T-helper 1 cell treated with Interleukin-12 subunit alpha and Interleukin-12 subunit beta and Interleukin-4 antibody, amounts not matched to agents 30 μg/mL and 1 μg/mL, for 36 hours (primary cell): Measurements from ENCODE around the gene LBX2.

Experiments
- H3K27ac Mint-ChIP-seq: one replicate; pipeline ENCODE4 v1.8.0; 2021; ENCODE audit warnings: mild to moderate bottlenecking, mixed read lengths
- H3K27me3 Mint-ChIP-seq: one replicate; pipeline ENCODE4 v1.8.0; 2021; ENCODE audit warnings: low read depth, mixed read lengths
- H3K36me3 Mint-ChIP-seq: one replicate; pipeline ENCODE4 v1.8.0; 2021; ENCODE audit warnings: low read depth, mixed read lengths
- H3K4me1 Mint-ChIP-seq: one replicate; pipeline ENCODE4 v1.8.0; 2021; ENCODE audit warnings: low read depth, mixed read lengths
- H3K4me3 Mint-ChIP-seq: one replicate; pipeline ENCODE4 v1.8.0; 2021; ENCODE audit warnings: mild to moderate bottlenecking, moderate library complexity, mixed read lengths
- H3K9me3 Mint-ChIP-seq: one replicate; pipeline ENCODE4 v1.8.0; 2021; ENCODE audit warnings: mixed read lengths

The LBX2 gene

DNA sequence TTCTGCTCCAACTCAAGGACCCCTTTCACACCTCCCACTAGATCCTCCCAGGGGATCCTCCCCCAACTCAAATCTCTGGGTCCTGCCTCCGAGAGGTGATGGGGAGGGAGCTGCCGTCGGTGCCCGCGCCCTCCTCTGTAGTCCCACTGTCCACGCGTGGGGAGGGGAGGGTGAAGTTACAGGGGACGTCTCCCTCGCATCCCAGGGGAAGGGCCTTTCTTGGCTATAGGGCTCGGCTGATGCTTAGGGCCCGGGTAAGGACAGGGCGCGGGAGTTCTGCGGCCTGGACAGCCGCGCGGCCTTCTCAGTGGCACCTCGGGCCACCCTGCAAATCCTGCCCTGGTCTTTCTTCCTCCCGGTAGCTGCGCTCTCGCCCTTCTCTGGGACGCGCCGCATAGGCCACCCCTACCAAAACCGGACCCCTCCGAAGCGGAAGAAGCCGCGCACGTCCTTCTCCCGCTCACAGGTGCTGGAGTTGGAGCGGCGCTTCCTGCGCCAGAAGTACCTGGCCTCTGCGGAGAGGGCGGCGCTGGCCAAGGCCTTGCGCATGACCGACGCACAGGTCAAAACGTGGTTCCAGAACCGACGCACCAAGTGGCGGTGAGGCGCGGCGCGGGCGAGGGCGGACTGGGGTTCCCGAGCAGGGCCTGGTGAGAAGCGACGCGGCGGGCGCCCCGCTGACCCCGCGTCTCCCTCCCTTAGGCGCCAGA is 16.0 kb upstream of the LBX2 start:
- no peaks in the 10 kb centered on the region for H3K9me3 Mint-ChIP-seq
- peak overlapping the region; percentile 80 for H3K4me3 Mint-ChIP-seq
- peaks cover 19% of the 10 kb centered on the region for H3K4me1 Mint-ChIP-seq
- H3K36me3 Mint-ChIP-seq, result peaks cover 8% of the 10 kb centered on the region
- H3K27me3 Mint-ChIP-seq, result peaks cover 85% of the 10 kb centered on the region
- no peak overlapping the region for H3K27ac Mint-ChIP-seq

DNA sequence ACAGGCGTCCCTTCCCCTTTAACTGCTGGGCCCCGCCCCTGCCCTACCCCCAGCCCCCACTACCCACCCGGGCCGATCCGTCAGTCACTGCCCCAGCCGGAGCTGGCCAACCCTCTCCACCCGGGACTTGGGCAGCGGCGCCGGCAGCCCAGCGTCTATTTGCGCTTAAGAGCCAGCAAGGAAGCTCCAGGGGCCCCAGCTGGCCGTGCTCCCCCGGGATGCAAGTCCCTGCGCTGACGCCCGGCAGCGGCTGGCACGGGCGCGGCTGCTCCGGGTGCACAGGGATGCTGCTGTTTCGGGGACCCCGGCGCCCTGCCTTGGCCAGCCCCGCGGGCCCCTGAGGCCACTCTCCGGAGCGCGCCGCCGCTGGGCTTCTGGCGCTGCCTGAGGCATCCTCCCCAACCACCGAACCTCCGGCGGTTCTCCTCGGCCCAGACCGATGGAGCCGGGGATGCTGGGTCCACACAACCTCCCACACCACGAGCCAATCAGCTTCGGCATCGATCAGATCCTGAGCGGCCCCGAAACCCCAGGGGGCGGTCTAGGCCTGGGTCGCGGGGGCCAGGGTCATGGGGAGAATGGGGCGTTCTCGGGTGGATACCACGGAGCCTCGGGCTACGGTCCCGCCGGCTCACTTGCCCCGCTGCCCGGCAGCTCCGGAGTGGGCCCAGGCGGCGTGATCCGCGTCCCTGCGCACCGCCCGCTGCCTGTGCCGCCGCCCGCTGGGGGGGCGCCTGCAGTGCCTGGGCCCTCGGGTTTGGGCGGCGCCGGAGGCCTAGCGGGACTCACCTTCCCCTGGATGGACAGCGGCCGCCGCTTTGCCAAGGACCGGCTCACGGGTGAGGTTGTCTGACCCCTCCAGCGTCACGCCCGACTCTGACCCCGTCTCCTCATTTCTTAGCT is 15.2 kb upstream of the LBX2 start, which contains the start of gene TLX2:
TLX2 (plus strand) TSS at position 83 of the 903 bp plus-strand sequence; CDS start at position 440, 357 bp downstream.
- H3K9me3 Mint-ChIP-seq, result no peaks in the 10 kb centered on the region
- no peak within 1 kb of the TSS for H3K27ac Mint-ChIP-seq
- peaks cover 82% of the 10 kb centered on the region for H3K27me3 Mint-ChIP-seq
- peaks cover 8% of the 10 kb centered on the region for H3K36me3 Mint-ChIP-seq
- peaks cover 21% of the 10 kb centered on the region for H3K4me1 Mint-ChIP-seq
- H3K4me3 Mint-ChIP-seq, result peak within 1 kb of the TSS; percentile 80

DNA sequence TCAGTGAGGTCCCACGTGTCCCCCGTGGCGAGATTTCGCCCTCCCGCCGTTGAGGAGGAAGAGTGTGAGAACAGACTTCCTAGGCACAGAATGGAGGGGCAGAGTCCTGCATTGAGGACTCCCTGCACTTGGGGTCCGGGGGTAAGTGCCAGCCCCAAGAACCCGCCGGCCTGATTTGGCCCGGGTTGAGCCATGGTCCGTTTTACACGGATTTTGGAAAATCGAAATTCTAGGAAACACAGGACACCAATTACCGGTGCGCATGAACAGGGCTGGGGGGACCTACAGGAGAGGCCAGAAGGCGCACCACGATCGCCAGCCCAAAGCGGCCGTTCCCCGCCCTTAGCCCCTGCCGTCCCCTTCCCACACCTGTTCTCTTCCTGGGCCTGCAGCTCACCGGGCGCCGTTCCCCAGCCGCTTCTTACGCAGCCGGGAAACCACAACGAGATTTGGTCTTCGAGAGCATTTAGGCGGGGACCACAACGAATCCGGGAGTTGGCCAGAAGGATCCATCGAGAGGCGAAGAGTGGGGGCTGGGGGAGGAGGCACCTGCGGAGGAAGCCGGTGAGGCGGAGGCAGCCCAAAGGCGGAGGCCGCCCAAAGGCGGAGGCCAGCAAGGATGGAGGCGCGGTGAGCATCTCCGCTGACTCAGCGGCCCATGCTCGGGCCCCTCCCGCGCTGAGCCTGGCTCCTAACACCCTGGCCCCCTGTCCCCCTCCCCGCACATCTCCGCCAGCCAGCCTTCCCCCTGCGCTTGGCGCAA is 14.4 kb upstream of the LBX2 start:
- Mint-ChIP-seq H3K4me1 (peaks cover 22% of the 10 kb centered on the region), H3K4me3 (peak overlapping the region; percentile 65), H3K27ac (no peak overlapping the region), H3K9me3 (no peaks in the 10 kb centered on the region), H3K27me3 (peaks cover 77% of the 10 kb centered on the region), H3K36me3 (peaks cover 8% of the 10 kb centered on the region)

DNA sequence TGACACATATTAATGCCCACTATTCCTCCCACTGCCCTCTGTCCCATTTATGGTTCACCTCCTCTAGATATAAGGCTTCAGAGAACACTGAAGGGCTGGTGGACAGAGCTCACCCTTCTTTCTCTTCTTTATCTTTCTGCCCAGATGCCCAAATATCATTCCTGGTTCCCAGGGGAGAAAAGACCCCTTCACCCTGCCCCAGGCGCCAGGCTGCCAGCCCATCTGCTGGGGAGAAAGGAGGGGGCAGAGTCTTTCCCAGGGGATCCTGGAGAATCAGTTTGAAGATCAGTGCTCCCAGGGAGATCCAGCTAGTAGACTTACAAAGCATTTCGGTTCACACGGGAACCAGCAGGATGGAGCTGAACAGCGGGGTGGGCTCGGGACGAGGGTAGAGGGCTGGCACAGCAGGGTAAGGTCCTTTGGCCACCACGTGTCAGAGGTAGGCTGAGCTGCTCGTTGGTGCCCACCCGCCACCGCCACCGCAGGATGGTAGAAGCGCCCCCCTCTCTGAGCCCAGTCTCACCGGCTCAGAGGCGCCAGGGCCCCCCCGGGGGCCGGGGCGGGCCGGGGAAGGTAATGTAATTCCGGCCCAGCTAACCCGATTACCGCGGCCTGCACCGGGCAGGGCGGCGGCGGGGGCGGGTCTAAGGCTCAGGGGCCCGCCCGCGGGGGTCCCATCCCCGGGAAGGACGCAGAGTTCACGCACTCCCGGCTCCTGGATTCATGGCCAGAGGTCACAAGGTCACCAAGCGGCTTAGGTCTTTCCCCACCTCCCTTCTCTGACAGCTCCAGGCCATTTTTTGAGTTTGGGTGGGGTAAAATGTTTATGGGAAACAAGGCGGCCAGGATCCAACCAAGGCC is 13.6 kb upstream of the LBX2 start:
- no peaks in the 10 kb centered on the region for H3K9me3 Mint-ChIP-seq
- H3K27me3 Mint-ChIP-seq, result peaks cover 68% of the 10 kb centered on the region
- H3K27ac Mint-ChIP-seq, result no peak overlapping the region
- H3K4me3 Mint-ChIP-seq, result peak overlapping the region; percentile 65
- peaks cover 11% of the 10 kb centered on the region for H3K36me3 Mint-ChIP-seq
- peaks cover 29% of the 10 kb centered on the region for H3K4me1 Mint-ChIP-seq

DNA sequence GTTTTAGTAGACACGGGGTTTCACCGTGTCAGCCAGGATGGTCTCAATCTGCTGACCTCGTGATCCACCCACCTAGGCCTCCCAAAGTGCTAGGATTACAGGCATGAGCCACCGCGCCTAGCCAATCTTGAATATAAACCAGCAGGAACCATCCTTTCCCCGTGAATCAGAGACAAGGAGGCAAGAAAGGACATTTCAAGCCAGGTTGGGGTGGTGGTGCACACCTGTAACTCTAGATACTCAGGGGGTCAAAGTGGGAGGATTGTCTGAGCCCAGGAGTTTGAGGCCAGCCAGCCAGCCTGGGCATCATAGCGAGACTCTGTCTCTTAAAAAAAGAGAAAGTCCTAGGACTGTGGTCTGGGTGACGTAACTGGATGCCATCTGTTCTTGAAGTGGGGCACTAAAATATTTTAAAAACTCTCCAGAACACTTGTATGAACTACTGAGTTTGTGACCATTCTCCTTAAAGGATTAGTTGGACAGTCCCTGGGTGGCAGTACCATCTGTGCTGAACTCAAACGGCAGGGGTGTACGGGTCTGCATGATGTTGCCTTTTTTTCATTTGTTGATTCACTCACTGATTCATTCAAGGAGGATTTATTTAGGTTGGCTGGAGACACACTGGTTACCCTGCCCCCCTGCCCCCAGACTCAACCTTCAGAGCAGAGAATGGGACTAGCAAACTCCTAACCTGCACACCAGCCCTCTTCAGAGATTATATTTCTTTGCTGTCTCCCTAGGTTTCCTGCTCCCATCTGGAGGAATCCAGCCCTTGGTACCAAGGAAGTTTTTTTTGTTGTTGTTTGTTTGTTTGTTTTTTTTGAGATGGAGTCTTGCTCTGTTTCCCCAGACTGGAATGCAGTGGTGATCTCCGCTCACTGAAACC is 11.9 kb upstream of the LBX2 start:
- peaks cover 37% of the 10 kb centered on the region for H3K4me1 Mint-ChIP-seq
- H3K36me3 Mint-ChIP-seq, result peaks cover 13% of the 10 kb centered on the region
- H3K4me3 Mint-ChIP-seq, result no peak overlapping the region
- H3K27ac Mint-ChIP-seq, result no peak overlapping the region
- H3K27me3 Mint-ChIP-seq, result peaks cover 56% of the 10 kb centered on the region
- no peaks in the 10 kb centered on the region for H3K9me3 Mint-ChIP-seq

DNA sequence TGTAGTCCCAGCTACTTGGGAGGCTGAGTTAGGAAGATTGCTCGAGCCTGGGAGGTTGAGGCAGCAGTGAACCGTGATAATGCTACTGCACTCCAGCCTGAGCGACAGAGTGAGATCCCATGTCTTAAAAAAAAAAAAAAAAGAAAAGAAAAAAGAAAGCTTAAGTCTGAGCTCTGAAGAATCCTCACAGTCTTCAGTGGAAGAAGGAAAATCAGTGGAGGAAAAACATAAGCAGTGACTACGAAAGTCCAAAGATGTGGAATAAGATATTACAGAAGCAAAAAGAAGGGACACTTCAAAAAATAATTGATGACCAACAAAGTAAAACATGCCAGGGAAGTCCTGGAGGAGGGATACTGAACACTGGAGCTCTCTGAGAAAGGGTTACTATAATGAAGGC is 10.9 kb upstream of the LBX2 start:
- H3K27ac Mint-ChIP-seq, result no peak overlapping the region
- H3K36me3 Mint-ChIP-seq, result peaks cover 17% of the 10 kb centered on the region
- no peak overlapping the region for H3K4me3 Mint-ChIP-seq
- H3K27me3 Mint-ChIP-seq, result peaks cover 48% of the 10 kb centered on the region
- H3K9me3 Mint-ChIP-seq, result no peaks in the 10 kb centered on the region
- peaks cover 39% of the 10 kb centered on the region for H3K4me1 Mint-ChIP-seq

DNA sequence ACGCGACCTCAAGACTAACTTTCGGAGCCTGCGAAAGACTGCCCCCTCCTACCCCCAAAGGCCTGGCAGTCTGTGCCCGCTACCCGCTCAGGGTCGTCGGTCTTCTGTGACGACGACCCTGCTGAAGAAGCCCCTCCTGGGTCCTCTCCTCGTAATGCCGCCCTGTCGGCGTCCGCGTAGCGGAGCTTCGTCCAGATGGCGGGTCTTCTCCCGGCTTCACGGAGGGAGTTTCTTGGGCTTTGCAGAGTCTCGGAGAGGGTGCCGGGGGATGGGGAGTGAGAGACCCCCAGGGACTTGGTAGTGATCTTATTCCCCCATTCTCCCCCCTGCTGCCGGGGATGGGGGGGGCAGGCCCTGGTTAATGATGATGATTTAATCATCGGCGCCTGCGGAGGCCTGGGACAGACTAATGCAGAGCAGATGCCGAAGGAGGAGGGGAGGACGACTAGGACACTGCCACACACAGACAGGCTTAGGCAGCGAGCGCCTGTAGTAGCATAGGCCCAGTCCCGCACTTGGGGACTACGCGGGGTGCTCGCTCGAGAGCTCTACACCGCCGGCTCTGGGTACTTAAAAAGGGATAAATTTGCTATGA is 8.6 kb upstream of the LBX2 start:
- Mint-ChIP-seq H3K4me1 (peaks cover 46% of the 10 kb centered on the region), H3K27ac (peak overlapping the region; percentile 100), H3K36me3 (peaks cover 27% of the 10 kb centered on the region), H3K9me3 (no peaks in the 10 kb centered on the region), H3K27me3 (peaks cover 43% of the 10 kb centered on the region), H3K4me3 (peak overlapping the region; percentile 99)

DNA sequence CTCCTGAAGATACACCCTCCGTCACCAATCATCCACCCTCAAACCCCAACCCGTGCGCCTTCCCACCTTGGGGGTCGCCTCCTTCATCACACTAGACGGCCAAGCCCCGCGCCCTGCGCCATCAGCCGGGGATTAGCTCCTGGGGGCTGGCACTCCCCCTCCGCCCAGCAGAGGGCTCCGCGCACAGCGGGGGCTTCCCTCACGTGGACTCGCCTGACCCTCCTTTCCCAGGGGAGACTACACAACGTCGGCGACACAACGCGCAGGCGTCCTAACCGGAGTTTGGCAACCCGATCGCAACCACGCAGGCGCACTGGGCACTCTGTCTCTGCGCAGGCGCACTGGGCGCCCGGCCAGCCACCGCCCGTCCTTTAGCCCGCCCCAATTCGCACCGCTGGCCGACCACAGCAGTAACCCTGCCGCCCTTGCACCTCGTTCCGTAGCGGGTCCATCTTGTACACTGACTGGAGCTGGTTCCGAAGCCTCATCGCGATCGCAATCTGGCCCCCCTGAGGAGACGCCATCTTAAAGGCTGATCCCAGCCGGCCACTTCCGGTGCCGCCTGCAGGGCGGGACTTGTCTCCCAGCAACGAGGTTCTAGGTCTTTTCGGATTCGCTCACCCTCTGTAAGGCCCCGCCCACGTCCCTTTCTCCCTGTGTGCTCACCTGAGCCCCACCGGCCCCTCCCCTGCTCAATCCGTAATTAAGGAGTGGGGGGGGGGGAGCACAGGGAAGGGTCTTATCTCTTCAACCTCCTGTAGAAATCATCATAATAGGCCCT is 7.9 kb upstream of the LBX2 start, which contains the start of gene PCGF1:
PCGF1 (minus strand) TSS at position 551 of the 781 bp plus-strand sequence; CDS start at position 524, 27 bp downstream.
- peak within 1 kb of the TSS; percentile 99 for H3K4me3 Mint-ChIP-seq
- peaks cover 43% of the 10 kb centered on the region for H3K27me3 Mint-ChIP-seq
- peak within 1 kb of the TSS; percentile 100 for H3K27ac Mint-ChIP-seq
- H3K9me3 Mint-ChIP-seq, result no peaks in the 10 kb centered on the region
- peaks cover 27% of the 10 kb centered on the region for H3K36me3 Mint-ChIP-seq
- peaks cover 50% of the 10 kb centered on the region for H3K4me1 Mint-ChIP-seq

DNA sequence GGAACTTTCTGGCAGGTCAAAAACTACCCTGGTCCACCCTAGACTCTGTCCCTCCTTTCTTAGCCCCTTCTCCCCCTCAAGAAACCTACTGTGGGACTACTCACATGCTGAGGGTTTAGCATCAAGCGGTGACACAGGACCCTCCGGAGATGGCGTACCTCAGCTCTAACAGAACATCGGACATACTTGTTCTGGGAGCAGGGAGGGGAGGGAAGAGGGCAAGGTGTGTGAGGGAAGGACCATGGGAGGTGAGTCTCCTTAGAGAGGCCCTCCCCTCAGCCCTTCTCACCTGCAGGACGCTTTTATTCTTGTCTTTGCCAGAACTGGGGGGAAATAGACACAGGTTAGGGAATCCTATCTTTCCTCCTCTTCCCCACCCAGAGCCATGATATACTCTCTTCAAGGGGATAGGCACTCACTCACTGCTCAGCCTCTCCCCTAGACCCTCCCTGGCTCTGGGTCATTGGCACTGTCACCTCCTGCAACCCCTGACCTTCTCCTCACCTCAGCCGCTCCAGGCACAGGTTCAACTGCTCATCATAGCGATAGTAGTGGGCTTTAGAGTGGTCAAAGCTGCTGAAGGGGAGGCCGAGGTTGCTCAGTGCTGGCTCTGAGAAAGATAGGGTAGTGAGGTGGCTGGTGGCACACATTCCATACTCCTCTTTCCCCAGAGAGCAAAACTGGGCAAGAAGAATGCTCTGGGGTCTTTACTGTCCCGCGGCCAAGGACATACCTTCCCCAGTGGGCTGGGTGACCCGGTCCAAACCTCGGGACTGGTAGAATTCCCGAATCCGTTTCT is 6.2 kb upstream of the LBX2 start:
- Mint-ChIP-seq H3K4me3 (peak overlapping the region; percentile 69), H3K27ac (no peak overlapping the region), H3K9me3 (no peaks in the 10 kb centered on the region), H3K27me3 (peaks cover 45% of the 10 kb centered on the region), H3K36me3 (peaks cover 29% of the 10 kb centered on the region), H3K4me1 (peaks cover 50% of the 10 kb centered on the region)

DNA sequence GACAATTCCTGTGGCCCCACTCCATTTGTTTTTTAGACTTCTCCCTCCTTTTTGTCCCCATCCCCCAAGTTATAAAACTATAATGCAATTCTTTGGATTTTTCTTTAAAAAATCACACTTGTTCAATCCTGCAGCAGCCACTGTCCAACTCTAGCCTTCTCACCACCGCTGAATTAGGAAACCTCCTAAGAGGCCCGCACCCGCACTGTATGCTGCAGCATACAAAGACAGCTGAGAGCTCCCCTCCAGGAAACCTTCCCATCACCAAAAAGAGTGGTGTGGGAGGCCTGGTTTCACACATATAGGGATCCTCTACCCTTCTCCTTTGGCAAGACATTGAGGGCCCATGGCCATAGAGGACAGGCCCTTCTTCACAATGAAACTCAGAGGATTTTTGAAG is 5.2 kb upstream of the LBX2 start:
- H3K27me3 Mint-ChIP-seq, result peaks cover 47% of the 10 kb centered on the region
- H3K36me3 Mint-ChIP-seq, result peaks cover 33% of the 10 kb centered on the region
- H3K4me3 Mint-ChIP-seq, result peak overlapping the region; percentile 69
- no peaks in the 10 kb centered on the region for H3K9me3 Mint-ChIP-seq
- H3K4me1 Mint-ChIP-seq, result peaks cover 46% of the 10 kb centered on the region
- H3K27ac Mint-ChIP-seq, result peak overlapping the region; percentile 50
